GM18861 (cell line): ENCODE measurements around the gene VWF.
"Not testable (repeated sequence)": the region's sequence is repeated elsewhere in the genome, so short reads cannot be mapped to it uniquely, and the experiment has no call there.

Experiments used
- ATAC-seq: cut with Tn5 transposase; IDR thresholded peaks from one replicate; pipeline ENCODE4 v1.9.1; 2021; ENCODE audit not compliant: unreplicated experiment

VWF gene

DNA sequence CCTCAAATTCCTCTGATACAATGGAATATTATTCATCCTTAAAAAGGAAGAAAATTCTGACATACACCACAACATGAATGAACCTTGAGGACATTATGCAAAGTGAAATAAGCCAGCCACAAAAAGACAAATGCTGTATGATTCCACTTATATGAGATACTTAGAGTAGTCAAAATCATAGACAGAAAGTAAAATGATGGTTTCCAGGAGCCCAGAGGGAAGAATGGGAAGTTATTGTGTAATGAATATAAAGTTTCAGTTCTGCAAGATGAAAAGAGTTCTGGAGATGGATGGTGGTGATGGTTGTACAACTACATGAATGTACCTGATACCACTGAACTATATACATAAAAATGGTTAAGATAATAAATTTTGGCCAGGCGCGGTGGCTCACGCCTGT, 18.3 kb downstream of the VWF start:
- ATAC-seq: no peak

DNA sequence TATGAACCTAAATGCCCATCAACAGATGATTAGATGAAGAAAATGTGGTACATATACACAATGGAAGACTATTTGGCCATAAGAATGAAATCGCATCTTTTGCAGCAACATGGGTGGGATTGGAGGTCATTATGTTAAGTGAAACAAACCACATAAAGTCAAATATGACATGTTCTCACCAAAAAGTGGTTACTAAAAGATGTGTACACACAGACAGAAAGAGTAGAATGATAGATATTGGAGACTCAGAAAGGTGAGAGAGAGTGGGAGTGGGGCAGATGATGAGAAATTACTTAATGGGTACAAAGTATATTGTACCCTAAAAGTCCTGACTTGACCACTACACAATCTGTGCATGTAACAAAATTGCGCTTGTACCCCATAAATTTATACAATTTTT, 19.6 kb downstream of the VWF start:
- ATAC-seq: no peak

DNA sequence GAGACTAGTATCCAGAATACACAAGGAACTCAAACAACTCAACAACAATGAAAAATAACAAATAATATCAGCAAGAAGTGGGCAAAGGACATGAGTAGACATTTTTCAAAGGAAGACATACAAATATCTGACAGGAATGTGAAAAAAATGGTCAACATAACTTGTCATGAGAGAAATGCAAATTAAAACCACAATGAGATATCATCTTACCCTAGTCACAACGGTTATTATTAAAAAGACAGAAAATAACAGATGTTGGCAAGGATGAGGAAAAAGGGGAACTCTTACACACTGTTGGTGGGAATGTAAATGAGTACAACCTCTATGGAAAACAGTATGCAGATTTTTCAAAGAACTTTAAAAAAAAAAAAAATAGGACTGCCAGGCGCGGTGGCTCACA, 20.4 kb downstream of the VWF start:
- no peak for ATAC-seq

DNA sequence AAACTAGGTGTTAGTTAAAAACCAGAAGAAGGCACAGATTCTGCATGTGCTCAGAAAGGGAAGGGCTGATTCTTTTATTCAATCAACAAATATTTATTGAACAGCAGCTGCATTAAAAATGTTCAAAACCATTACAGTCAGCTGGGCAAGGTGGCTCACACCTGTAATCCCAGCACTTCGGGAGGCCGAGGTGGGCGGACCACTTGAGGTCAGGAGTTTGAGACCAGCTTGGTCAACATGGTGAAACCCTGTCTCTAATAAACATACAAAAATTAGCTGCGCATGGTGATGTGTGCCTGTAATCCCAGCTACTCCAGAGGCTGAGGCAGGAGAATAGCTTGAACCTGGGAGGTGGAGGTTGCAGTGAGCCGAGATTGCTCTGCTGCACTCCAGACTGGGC, 22.4 kb downstream of the VWF start:
- not testable (repeated sequence) for ATAC-seq

DNA sequence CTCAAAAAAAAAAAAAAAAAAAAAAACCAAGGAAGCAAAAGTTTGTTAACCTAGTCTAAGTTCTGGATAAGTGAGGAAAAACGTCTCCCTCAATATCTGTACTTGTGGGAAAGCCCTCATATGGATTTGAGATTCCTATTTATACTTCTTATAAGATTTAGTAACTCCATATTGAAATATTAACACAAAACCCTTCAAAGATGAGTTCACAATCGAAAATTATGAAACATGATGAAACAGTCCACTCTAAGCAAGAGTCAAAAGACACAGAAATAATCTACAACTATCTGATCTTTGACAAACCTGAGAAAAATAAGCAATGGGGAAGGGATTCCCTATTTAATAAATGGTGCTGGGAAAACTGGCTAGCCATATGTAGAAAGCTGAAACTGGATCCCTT, 25.2 kb downstream of the VWF start:
- ATAC-seq: no peak

DNA sequence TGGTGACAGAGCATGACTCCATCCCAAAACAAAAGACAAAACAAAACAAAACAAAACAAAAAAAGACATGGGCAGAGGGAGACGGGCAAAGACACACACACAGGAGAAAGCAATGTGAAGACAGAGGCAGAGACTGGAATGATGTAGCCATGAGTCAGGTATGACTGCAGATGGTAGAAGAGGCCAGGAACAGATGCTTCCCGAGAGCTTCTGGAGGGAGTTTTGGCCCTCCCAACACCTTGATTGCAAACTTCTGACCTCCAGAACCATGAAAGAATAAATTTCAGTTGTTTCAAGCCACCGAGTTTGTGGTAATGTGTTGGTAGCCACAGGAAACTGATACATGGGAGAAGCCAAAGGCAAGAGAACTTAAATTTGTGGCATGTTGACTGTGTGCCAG, 27.1 kb downstream of the VWF start:
- no peak for ATAC-seq

DNA sequence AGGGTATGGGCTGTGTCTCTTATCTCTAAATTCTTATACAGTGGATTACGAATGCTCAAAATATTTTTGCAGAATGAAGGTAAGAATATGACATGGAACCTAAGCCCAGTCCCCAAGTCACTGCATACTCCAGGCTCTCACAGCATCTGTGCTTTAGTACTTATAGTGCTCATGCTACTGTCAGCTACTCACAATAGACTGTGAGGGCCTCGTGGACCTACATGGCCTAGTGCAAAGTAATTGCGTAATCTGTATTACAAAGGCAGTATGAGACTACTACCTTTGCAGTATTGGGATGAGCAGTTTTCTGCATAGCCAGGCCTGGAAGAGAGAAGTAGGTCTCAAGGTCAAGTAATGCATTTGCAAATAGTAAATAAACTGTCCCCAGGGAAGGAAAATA, 27.9 kb downstream of the VWF start:
- ATAC-seq: no peak

DNA sequence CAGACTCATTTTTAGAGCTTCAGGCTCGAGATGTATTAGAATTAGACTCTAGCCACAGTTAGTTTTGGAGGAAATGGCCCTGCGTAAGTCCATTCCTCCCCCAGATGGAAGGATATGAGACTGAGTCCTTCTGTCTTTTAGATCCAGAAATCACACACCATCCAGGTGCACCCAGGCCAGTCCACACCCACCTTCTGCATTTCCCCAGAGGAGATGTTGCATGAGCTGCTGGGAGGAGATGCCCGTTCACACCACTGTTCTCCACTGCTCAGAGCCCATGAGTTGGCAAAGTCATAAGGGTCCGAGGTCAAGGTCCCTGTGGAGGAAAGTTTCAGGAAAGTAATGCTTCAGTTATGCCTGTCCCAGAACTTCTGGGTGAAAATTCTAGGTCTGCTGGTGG, 29.2 kb downstream of the VWF start:
- ATAC-seq: no peak

DNA sequence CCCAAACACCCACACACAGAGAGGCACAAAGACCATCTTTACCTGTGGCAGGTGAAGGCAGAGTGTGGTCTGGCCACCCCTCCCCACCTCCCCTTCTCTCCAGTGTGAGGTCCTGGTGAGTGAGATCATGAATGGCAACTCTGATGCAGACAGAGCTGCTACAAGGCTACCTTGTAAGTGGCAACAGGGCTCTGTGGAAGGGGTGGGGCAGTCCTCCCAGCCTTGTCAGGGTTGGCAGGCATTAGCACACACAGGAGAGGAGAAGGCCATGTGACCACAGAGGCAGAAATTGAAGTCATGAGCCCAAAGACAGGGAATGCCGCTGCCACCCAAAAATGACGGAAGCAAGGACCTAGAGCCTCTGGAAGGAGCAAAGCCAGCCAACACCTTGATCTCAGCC, 30.7 kb downstream of the VWF start:
- ATAC-seq: no peak

DNA sequence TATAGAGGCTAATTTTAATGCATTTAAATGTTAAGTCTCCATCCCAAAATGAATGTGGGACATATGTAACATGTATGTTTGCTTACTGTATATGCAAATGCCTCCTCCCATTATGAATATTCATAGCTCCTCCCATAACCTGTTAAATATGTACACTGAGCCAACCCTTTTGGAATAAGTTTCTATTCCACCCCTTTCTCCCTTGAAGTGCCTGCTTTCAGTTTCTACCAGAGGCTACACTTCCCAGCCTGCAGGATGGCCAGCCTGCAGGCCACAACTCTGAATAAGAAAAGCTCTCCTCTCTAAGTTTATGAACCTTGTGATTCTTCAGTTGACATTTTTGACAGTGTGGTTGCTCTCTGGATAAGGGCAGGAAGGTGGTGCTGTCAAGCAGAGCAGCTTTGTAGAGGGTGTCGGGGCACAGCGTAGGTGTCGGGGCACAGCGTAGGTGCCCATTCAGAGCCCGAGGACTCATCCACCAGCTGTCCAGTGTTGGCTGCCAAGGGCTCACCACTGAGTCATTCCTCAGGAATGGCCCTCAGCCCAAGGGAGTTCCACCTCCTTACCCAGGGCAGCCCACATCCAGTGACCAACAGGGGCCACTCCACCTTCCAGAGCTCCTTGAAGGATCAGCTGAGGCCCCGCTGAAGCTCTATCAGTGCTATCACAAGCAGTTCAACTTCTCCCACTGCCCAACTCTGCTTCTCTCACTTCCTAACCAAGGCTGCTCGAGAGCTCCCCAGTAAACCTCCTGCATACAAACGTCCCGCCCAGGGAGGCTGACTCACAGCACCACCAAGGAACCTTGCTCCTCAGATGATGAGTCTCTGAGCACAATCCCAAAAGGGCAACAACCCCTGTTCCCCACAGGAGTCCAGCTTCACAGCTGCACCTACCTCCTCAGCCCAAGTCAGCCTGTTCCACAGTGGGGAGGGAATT, 31.4 kb downstream of the VWF start:
- no peak for ATAC-seq

DNA sequence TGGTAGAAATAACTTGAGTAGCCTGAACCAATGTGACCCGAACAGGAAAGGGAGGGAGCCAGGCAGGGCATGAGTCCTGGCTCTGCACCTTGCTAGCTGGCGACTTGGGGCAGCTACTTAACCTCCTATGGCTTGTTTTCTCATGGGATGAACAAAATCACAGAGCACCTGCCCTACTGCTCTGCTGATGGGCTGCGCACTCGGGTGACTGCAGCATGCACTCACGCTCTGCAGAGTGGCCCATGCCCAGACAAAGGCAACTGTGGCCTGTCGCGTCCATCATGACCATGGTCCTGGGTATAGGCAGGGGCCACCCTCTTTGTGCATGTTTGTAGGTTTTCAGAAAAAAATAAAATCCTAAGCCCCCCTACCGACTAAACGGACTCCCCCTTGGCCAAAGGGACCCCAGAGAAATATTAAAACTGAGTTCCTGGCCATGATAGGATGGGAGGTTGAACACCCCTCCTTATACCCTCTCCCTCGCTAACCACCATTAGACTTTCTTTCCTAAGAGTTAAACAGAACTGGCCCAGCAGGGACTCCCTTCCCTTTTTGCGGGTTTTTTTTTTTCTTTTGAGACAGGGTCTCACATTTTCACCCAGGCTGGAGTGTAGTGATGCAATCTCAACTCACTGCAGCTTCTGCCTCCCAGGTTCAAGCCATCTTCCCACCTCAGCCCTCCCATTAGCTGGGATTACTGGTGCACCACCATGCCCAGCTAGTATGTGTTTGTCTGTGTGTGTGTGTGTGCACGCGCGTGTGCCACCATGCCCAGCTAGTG, 32.5 kb downstream of the VWF start:
- ATAC-seq: no peak

DNA sequence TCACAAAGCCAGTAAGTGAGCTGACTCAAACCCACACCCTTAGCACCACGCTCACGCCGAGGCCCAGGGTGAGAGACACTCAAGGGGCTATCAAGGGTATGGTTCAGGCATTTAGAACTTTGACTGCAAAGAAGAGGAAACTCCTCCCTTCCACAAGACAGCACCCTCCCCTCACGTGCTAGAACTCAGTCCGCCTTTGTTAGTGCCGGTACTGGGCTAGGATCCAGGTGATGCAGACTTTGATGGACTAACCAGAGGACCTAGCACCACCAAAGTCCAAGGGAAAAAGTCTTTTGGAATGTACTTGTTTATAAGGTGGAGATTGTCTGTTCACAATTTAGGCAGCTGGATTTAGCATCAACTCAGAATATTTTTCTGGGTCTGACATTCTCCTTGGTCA, 33.7 kb downstream of the VWF start:
- no peak for ATAC-seq

DNA sequence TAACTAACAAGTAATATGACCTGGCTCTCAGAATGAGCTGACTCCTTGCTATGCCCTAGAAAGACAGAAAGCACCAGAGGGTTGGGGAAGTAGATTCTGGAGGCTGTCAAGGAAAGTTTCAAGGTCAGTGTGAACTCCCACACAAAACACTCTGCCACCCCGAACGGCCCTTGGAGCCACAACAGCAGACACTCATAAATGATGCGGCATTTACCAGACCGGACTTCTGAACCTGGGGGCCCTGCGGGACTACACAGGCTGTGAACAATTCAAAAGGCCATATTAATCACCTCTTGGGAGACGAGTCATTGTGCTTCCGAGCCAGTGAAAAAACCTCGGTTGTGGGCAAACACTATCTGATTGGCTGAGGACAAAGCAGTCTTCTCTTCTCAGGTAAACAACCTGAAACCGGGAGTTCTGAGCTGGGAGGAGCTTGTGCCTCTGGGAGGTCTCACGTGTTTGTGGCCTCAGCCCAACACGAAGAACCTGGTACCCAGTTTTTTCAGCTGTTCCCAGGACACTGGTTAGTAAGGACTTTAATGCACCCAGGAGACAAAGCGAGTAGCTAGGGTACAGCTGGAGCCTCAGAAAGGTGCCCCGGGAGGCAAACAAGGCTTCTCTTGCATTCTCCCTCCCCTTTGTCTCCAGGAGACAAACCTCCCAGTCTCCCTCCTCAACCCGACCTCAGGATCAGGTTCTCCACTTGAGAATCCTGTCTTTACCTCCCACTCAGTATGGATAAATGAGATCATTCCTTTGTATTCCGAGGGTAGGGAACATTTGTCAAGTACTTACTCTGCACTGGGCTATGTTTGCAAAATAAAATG, 35.3 kb downstream of the VWF start:
- ATAC-seq: no peak

DNA sequence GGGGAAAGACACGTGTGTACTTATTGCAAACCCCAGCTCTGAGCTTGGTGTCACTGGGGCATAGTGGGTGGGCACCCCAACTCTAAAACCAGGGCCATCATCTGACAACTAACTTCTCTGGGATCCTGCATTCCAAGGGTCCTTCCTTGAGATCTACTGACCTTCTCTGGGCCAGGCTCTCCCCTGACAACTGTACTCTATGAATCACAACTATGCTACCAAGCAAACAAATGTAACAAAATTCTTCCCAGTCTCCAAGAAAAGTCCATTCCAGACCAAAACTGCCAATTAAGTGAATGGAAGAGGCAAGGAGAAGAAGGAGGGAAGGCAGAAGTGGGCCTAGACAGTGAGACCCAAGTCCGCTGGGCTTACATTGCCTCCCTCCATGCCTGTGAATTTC, 38.2 kb downstream of the VWF start:
- ATAC-seq: no peak

DNA sequence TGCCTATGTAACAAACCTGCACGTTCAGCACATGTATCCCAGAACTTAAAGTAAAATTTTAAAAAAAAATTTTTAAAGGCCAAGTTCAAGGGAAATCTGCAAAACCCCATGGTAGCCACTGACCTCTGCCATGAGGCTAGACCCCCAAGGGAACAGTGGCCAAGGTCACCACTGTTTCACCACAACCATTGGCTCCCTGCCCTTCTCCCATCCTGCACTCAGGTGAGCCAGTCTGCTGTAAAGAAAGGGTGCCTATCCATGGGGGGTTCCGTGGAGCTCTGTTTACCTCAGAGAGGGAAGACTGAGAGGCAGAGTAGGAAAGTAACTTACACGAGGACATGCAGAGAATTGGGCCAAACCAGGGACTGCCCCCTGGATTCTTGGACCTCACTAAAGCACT, 38.6 kb downstream of the VWF start:
- ATAC-seq: no peak

DNA sequence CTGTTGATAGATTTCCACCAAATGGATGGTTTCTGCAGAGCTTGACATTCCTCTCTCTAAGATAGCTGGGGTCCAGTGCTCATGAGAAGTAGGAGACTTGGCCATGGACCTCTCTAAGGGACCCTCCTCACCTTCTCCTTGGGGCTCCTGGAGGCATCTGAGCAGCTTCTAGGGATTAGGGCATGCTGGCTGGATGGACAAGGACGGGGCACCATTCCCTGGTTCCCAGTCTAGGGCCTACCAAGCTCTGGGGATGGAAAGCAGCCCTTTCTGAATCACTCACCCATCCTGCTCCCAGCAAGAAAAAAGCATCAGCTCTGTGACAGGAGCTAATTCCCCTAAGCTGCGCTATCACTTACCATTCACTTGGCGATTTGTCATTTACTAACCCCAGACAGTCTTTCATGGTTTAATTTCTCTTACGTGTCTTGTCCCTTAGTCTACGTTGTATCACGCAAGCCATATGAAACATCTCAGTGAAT, 39.5 kb downstream of the VWF start:
- no peak for ATAC-seq

DNA sequence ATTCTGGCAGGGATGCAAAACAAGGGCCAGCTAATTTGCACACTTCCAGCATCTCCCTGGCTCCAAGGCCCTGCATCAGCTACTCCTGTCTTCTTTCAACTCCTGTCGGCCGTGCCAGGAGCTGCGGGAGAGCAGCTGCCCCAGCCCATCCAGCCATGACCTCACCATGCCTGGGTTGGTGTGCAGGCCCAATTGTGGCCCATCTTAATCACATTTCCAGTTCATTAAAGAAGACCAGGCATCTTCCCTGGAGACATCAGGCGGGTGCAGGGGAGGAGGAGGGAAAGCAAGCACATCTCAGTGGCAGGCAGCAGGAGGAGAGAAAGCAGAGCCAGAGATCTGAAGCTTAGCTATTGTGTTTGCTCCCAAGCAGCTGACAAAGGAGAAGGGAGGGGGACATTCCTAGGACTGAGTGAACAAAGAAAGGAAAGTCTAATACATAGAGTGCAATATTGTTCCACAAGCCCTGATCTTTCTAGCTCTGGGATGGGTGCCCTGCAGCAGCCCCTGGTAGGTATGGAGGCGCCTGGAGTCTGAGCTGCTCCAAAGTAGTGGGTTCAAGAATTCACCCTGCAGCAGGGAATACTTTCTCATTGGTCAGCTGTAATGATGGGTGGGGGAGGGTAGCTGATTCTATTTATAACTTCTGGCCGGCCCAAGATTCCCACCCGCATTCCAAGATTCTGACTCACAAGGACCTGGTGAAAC, 40.1 kb downstream of the VWF start:
- ATAC-seq: no peak

DNA sequence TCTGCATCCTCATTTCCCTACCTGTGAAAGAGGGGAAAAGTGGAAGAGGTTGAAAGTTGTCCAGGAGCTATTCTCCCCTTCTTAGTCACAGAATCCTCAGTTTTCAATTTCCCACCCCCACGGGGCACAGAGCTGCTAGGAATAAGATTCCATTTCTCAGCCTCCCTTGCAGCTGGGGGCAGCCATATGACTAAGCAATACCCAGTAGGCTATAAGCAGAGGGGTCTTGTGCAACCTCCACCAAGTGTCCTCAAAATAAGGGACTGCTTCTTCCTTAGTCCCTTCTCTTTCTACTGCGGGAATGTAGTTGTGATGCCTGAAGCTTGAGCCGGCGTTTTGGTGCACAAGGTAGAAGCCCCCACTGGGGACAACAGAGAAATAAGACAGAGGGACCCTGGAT, 40.9 kb downstream of the VWF start:
- ATAC-seq: no peak

DNA sequence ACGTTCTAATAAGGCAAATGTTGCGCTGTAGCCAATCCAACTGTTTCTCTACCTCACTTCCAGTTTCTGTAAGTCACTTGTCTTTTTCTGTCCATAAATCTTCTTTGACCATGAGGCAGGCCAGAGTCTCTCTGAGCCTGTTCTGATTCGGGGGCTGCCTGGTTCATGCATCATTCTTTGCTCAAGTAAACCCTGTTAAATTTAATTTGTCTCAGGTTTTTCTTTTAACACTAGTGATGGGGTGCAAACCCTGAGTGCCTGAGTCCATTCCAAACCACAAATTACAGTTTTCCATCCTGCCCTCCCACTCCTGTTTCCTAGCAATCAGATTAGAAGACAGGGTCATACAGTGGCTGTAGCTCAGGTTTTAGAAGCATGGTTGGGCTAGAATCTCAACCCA, 41.9 kb downstream of the VWF start:
- no peak for ATAC-seq

DNA sequence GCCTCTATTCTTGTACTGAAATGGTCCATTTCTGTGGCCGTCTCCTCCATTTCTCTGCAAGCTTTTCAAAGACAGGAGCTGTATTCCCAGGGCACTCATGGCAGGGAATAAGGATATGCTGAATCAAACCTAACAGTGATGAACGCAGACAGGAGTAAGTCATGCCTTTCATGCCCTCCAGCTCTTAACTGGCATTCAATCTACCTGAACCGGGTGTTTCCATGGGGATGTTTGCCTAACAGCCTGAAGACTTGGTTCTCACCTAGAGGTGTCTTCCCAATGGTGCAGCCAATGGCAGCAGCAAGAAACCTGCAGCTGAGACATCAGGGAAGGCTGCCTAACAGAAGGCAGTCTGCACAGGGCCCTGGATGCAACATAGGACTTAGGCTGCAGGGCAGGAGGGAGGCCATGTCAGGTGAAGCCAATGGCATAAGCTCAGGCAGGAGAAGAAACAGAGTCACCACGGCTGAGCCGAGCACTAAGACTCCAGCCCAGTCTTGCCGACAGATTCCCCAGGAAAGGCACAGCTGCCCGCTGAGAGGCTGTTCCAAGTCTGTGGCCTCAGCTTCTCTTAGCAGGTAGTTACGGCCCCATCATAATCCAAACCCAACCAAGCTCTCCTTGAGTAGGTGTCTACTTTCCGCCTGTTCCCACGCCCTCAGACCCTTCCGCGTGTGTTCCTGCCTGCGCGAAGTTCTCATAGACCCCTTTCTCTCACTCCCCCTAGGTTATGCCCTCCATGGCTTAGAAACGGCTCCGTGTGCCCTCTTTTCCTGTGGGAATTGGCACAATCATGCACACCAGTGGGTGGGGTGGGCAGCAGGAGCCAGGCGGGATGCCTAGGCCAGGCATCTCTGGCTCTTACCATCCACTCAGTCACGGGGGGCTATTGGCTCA, 44.1 kb downstream of the VWF start:
- no peak for ATAC-seq
